ENCODE data around the gene RELCH. TPM values are rescaled to one million over a fixed set of nuclear protein-coding genes. Genes with fewer than 3 reads are reported as not detected.

RELCH gene
- total and polyA plus RNA-seq, 2 of the 13 experiments (the other 11 are each of a cell fraction or from before 2014, with no cell fraction given): 5.6 to 31.7 TPM

- H3K27me3 ChIP-seq (ENCODE audit: control insufficient read depth in 1 of 2, insufficient read depth in 2 of 2, low read length in 2 of 2): no peaks in the 10 kb centered on the region
- peaks cover 10% of the 10 kb centered on the region for H3K79me2 ChIP-seq (ENCODE audit: insufficient read depth, low read length)
- in situ Hi-C loops (cut with HindIII; ENCODE audit: extremely low pct_ligation_motif_present, low pct_unique_long_range_greater_than_20kb) (no loop called here), intact Hi-C loops (cut with micrococcal nuclease; ENCODE audit: unreplicated experiment) (no loop called here)
- H3K9me3 ChIP-seq (ENCODE audit: low read length): peaks cover 9% of the 10 kb centered on the region
- DNase-seq (ENCODE audit: low spot score) (no peak), ATAC-seq (no peak), FAIRE-seq (no peak)
- no peak overlapping the region for H3K4me2 ChIP-seq (ENCODE audit: low read depth, low read length)
- POLR2A ChIA-PET: no interaction called here
- 88% methylated on average over 1 of the region's 1 CpG for WGBS (ENCODE audit: low lambda C conversion rate)
- H2AFZ ChIP-seq (ENCODE audit: low read length): no peak overlapping the region
- BruUV-seq (replicated peaks): no TSS peak
- peaks cover 8 to 24% of the 10 kb centered on the region in 2 experiments for H3K36me3 ChIP-seq (replicated peaks in 1 of 2; ENCODE audit: control insufficient read depth in 1 of 2, insufficient read depth in 2 of 2, low read length in 2 of 2)
- H4K20me1 ChIP-seq (ENCODE audit: insufficient read depth, low read length): no peaks in the 10 kb centered on the region
- CTCF ChIA-PET (ENCODE audit: low intra/inter-chr PET ratio, low total read pairs): no interaction called here
- no peak overlapping the region for H3K4me3 ChIP-seq (replicated peaks in 1 of 3; ENCODE audit: insufficient read depth in 1 of 3, low read depth in 2 of 3, low read length in 3 of 3)
- H3K27ac ChIP-seq (ENCODE audit: extremely low read length, insufficient read depth, low read length): no peak overlapping the region
- H3K4me1 ChIP-seq (ENCODE audit: insufficient read depth, low read length): 0 out of 2 replicates have a peak, but pooled peaks cover 5% of the 10 kb centered on the region
- no peak overlapping the region for H3K9ac ChIP-seq (ENCODE audit: insufficient read depth, low read depth, low read length)
- TF ChIP-seq POLR2AphosphoS2 (IDR thresholded peaks at IDR 0.05; ENCODE audit: low read depth, low read length): no peak
- TF ChIP-seq RAD21 (CRISPR knock-in tag; IDR thresholded peaks at IDR 0.05): no peak
- TF ChIP-seq SALL1 (CRISPR knock-in tag; IDR thresholded peaks at IDR 0.05): no peak
- no peak for TF ChIP-seq TCF7L2 (IDR thresholded peaks at IDR 0.05; ENCODE audit: low read depth, low read length)
- no peak for TF ChIP-seq HDAC2 (CRISPR knock-in tag; IDR thresholded peaks at IDR 0.05)
- TF ChIP-seq SSRP1 (CRISPR knock-in tag; IDR thresholded peaks at IDR 0.05): no peak
- no peak for TF ChIP-seq ZSCAN9 (CRISPR knock-in tag; IDR thresholded peaks at IDR 0.05; ENCODE audit: borderline replicate concordance)
- TF ChIP-seq ARID5B (CRISPR knock-in tag; IDR thresholded peaks at IDR 0.05): no peak
- no peak for TF ChIP-seq SRSF1 (optimal IDR thresholded peaks at IDR 0.05; ENCODE audit: low read depth, low read length)
- TF ChIP-seq ZNF318 (CRISPR knock-in tag; IDR thresholded peaks at IDR 0.05): no peak
- TF ChIP-seq TEF (CRISPR knock-in tag; IDR thresholded peaks at IDR 0.05): no peak
- TF ChIP-seq NAIF1 (CRISPR knock-in tag; IDR thresholded peaks at IDR 0.05; ENCODE audit: borderline replicate concordance): no peak
- no peak for TF ChIP-seq MXD3 (CRISPR knock-in tag; IDR thresholded peaks at IDR 0.05)
Observed at GRCh38 chr18:62214790-62215189, 27.7 kb downstream of the RELCH start.
